A549 (cell line): ENCODE results near the gene SLC22A7. TPM values are rescaled to one million over a fixed set of nuclear protein-coding genes. Genes with fewer than 3 reads are reported as not detected.

Source experiments
- ATAC-seq, 2 experiments: fragments of 200-7000 bp in 1 of 2; fragments of >200 bp in 1 of 2; cut with Nextera tagmentation in 1 of 2; cut with Tn5 transposase in 1 of 2; 3 replicates each; pipeline versions ENCODE4 v1.8.0 to v1.9.1; 2018 to 2020; ENCODE audit warnings: mild to moderate bottlenecking in 1 of 2, moderate library complexity in 1 of 2
- CTCF ChIA-PET: fragments of 300-600 bp; sonication (Branson Sonifier 250); formaldehyde crosslinking; extraction: SDS; loops from one replicate; lab custom pipeline; 2021; ENCODE audit warnings: antibody characterized with exemption, inconsistent platforms; lab: Yijun Ruan, JAX
- POLR2A ChIA-PET: fragments of 350-600 bp; formaldehyde crosslinking; extraction: SDS; loops from one replicate; lab custom pipeline; 2021; ENCODE audit warnings: antibody characterized with exemption, inconsistent platforms; lab: Yijun Ruan, JAX
- DNase-seq, 2 experiments: peaks; one replicate each; pipeline versions ENCODE4 v3.0.0 to v3.0.0-alpha.2; 2011 to 2016; ENCODE audit warnings: low read depth in 1 of 2, low spot score in 1 of 2
- FAIRE-seq: peaks from 2 replicates; lab custom pipeline; 2011; peaks lifted over from hg19 to GRCh38; lab: Jason Lieb, UNC
- H3K27ac ChIP-seq, 2 experiments: fragments of >200 bp; sonication (Bioruptor Twin); formaldehyde crosslinking; 3 replicates each; pipeline ENCODE4 v1.5.1; 2016 to 2017
- H3K4me1 ChIP-seq: fragments of >200 bp; sonication (Bioruptor Twin); formaldehyde crosslinking; 3 replicates; pipeline ENCODE4 v1.6.1; 2016
- H3K4me2 ChIP-seq: fragments of >200 bp; sonication (Bioruptor Twin); formaldehyde crosslinking; 3 replicates; pipeline ENCODE4 v1.6.1; 2016
- H3K4me3 ChIP-seq: fragments of >200 bp; sonication (Bioruptor Twin); formaldehyde crosslinking; 3 replicates; pipeline ENCODE4 v1.5.1; 2016
- H3K9me3 ChIP-seq: fragments of >200 bp; sonication (Bioruptor Twin); formaldehyde crosslinking; 3 replicates; pipeline ENCODE4 v1.6.1; 2016
- CHD2 ChIP-seq: fragments of 150-350 bp; IDR thresholded peaks from 2 replicates; pipeline ENCODE4 v1.6.1; 2014; ENCODE audit warnings: low read length; ENCODE audit not compliant: partially characterized antibody
- FOXS1 ChIP-seq: fragments of 250-450 bp; sonication (Bioruptor Pico); IDR thresholded peaks from 2 replicates; pipeline ENCODE4 v1.5.0; 2020; ENCODE audit warnings: mild to moderate bottlenecking, moderate library complexity
- HOXB13 ChIP-seq: fragments of 250-450 bp; sonication (Bioruptor Pico); IDR thresholded peaks from 2 replicates; pipeline ENCODE4 v1.5.0; 2020; ENCODE audit warnings: low read depth, mild to moderate bottlenecking, moderate library complexity
- NR3C1 ChIP-seq: fragments of >200 bp; sonication (Bioruptor Twin); formaldehyde crosslinking; IDR thresholded peaks from 3 replicates; pipeline ENCODE4 v1.6.1; 2017
- POLR2AphosphoS2 ChIP-seq: conservative IDR thresholded peaks from 2 replicates; pipeline ENCODE4 v1.6.1; 2012; ENCODE audit warnings: low read length, improper control_type of control experiment, inconsistent platforms
- RAD21 ChIP-seq, 2 experiments: fragments of >200 bp in 1 of 2; sonication (Bioruptor Twin) in 1 of 2; formaldehyde crosslinking in 1 of 2; IDR thresholded peaks in 1 of 2; conservative IDR thresholded peaks in 1 of 2; 2 replicates in 1 of 2; 3 replicates in 1 of 2; pipeline ENCODE4 v1.6.1; 2012 to 2018; ENCODE audit warnings: inconsistent platforms in 1 of 2
- SMC3 ChIP-seq: fragments of >200 bp; sonication (Bioruptor Twin); formaldehyde crosslinking; IDR thresholded peaks from 3 replicates; pipeline ENCODE4 v1.6.1; 2018; ENCODE audit warnings: inconsistent platforms
- TP53 ChIP-seq: fragments of 250-450 bp; sonication (Bioruptor Pico); IDR thresholded peaks from 2 replicates; pipeline ENCODE4 v1.5.0; 2021; ENCODE audit warnings: mild to moderate bottlenecking, moderate library complexity
- ZNF302 ChIP-seq: fragments of 250-450 bp; sonication (Bioruptor Pico); IDR thresholded peaks from 2 replicates; pipeline ENCODE4 v1.9.0; 2021; ENCODE audit warnings: inconsistent platforms, mild to moderate bottlenecking, moderate library complexity
- WGBS: methylation state at CpG from one replicate; pipeline ENCODE4 v1.1.6; 2017; ENCODE audit errors: missing lambda C conversion rate; 5-methylcytosine and 5-hydroxymethylcytosine counted together
- polyA plus RNA-seq, 4 experiments: library from polyadenylated mRNA; depleted of rRNA in 3 of 4; stranded (reverse); fragments of >200 nt; fragmentation: RNase III in 1 of 4; extraction: RNeasy Plus Mini Kit Qiagen cat#74134 plus additional on column Dnase treatment in 1 of 4; gene quantifications; 2 replicates in 3 of 4; 3 replicates in 1 of 4; pipeline ENCODE4 v1.2.3, GENCODE V29; 2011 to 2017
- TF ChIP-seq, protein P1 (sequence below): IDR thresholded peaks from 2 replicates; pipeline ENCODE4 v1.6.1; 2012
- TF ChIP-seq, protein P2 (sequence below): fragments of 250-450 bp; sonication (Bioruptor Pico); IDR thresholded peaks from 2 replicates; pipeline ENCODE4 v1.5.0; 2021; ENCODE audit warnings: mild to moderate bottlenecking, moderate library complexity, borderline replicate concordance
- TF ChIP-seq, protein P3 (sequence below): fragments of 250-450 bp; sonication (Bioruptor Pico); IDR thresholded peaks from 2 replicates; pipeline ENCODE4 v1.5.0; 2020; ENCODE audit warnings: low read depth, mild to moderate bottlenecking, moderate library complexity
- TF ChIP-seq, protein P4 (sequence below): fragments of >200 bp; sonication (Bioruptor Twin); formaldehyde crosslinking; IDR thresholded peaks from 3 replicates; pipeline ENCODE4 v1.5.1; 2016

Gene SLC22A7
- polyA plus RNA-seq, 2 of the 4 experiments (the other 2 are of a cell fraction), result not detected

DNA sequence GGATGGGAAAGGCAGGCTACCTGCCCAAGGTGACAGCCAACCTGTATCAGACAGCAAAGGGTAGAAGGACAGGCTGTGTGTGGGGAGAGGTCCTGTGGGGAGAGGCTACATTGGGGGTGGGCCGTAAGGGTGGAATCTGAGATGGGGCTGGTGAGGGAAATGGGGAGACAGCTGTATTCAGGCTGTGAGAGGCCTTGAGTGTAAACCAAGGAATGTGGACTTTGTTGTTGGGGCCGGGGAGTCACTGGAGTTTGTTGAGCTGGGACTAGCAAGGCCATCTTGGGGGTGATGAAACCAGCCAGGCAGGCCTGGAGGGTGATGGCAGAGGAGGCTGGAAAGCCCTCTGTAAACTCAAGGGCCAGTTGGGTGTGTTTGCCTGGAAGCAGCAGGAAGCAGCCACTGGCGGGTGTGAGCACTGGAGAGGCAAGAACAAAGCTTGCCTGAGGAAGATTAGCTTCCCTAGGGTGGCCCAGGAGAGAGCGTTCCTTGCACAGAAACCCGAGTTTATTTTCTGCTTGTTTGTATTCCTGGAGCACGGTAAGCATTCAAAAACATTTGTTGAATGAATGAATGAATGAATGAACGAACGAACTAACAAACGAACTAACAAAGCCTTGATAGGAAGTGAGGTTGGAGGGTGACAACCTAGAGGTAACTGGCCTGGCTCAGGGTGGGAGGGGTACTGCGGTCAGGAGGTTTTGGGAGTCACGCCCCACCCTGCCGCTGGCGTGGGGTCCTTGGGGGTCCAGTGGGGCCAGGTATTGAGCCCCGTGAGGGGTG lies 35.9 kb upstream of the SLC22A7 start:
- H3K9me3 ChIP-seq, result no peaks in the 10 kb centered on the region
- TF ChIP-seq, protein P1, sequence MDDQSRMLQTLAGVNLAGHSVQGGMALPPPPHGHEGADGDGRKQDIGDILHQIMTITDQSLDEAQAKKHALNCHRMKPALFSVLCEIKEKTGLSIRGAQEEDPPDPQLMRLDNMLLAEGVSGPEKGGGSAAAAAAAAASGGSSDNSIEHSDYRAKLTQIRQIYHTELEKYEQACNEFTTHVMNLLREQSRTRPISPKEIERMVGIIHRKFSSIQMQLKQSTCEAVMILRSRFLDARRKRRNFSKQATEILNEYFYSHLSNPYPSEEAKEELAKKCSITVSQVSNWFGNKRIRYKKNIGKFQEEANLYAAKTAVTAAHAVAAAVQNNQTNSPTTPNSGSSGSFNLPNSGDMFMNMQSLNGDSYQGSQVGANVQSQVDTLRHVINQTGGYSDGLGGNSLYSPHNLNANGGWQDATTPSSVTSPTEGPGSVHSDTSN, result no peak
- no peak for TF ChIP-seq POLR2AphosphoS2
- TF ChIP-seq TP53 (CRISPR knock-in tag), result no peak
- no peak for TF ChIP-seq NR3C1
- TF ChIP-seq, protein P2, sequence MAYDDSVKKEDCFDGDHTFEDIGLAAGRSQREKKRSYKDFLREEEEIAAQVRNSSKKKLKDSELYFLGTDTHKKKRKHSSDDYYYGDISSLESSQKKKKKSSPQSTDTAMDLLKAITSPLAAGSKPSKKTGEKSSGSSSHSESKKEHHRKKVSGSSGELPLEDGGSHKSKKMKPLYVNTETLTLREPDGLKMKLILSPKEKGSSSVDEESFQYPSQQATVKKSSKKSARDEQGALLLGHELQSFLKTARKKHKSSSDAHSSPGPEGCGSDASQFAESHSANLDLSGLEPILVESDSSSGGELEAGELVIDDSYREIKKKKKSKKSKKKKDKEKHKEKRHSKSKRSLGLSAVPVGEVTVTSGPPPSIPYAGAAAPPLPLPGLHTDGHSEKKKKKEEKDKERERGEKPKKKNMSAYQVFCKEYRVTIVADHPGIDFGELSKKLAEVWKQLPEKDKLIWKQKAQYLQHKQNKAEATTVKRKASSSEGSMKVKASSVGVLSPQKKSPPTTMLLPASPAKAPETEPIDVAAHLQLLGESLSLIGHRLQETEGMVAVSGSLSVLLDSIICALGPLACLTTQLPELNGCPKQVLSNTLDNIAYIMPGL (CRISPR knock-in tag), result no peak
- no peak for ATAC-seq
- WGBS, result 72% methylated on average over 14 of the region's 14 CpGs
- FAIRE-seq, result no peak
- H3K4me2 ChIP-seq, result no peak overlapping the region
- ChIA-PET POLR2A (no interaction called here), CTCF (interaction anchor here (0.6 to 5.1 kb wide), 18 partner anchors 9 to 245 kb away, joined by 3 to 38 read pairs (median 5); partner anchors contain the start of gene DNPH1)
- H3K4me1 ChIP-seq, result no peaks in the 10 kb centered on the region
- no peak for DNase-seq
- H3K27ac ChIP-seq, result no peak overlapping the region
- no peak overlapping the region for H3K4me3 ChIP-seq

DNA sequence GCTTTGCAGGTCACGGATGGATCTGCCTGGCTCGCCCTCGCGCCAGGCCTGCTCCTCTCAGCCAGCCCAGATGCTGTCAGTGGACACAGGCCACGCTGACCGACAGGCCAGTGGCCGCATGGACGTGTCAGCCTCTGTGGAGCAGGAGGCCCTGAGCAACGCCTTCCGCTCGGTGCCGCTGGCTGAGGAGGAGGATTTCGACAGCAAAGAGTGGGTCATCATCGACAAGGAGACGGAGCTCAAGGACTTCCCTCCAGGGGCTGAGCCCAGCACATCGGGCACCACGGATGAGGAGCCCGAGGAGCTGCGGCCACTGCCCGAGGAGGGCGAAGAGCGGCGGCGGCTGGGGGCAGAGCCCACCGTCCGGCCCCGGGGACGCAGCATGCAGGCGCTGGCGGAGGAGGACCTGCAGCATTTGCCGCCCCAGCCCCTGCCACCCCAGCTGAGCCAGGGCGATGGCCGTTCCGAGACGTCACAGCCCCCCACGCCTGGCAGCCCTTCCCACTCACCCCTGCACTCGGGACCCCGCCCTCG lies 35.2 kb upstream of the SLC22A7 start:
- no peak overlapping the region for H3K4me3 ChIP-seq
- CTCF ChIA-PET, result interaction anchor here (0.6 to 5.1 kb wide), 25 partner anchors 10 to 244 kb away, joined by 3 to 38 read pairs (median 4); partner anchors contain the start of gene DNPH1
- no peak for FAIRE-seq
- 86% methylated on average over 19 of the region's 39 CpGs for WGBS
- no peak; a peak in 1 of 6 replicates for ATAC-seq
- DNase-seq, result no peak
- TF ChIP-seq, protein P3, sequence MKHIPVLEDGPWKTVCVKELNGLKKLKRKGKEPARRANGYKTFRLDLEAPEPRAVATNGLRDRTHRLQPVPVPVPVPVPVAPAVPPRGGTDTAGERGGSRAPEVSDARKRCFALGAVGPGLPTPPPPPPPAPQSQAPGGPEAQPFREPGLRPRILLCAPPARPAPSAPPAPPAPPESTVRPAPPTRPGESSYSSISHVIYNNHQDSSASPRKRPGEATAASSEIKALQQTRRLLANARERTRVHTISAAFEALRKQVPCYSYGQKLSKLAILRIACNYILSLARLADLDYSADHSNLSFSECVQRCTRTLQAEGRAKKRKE, result no peak
- no peak overlapping the region for H3K27ac ChIP-seq
- no peak overlapping the region for H3K4me2 ChIP-seq
- H3K4me1 ChIP-seq, result peaks cover 1% of the 10 kb centered on the region; the same call in 1 of the 3 replicates
- H3K9me3 ChIP-seq, result no peaks in the 10 kb centered on the region
- POLR2A ChIA-PET, result no interaction called here

DNA sequence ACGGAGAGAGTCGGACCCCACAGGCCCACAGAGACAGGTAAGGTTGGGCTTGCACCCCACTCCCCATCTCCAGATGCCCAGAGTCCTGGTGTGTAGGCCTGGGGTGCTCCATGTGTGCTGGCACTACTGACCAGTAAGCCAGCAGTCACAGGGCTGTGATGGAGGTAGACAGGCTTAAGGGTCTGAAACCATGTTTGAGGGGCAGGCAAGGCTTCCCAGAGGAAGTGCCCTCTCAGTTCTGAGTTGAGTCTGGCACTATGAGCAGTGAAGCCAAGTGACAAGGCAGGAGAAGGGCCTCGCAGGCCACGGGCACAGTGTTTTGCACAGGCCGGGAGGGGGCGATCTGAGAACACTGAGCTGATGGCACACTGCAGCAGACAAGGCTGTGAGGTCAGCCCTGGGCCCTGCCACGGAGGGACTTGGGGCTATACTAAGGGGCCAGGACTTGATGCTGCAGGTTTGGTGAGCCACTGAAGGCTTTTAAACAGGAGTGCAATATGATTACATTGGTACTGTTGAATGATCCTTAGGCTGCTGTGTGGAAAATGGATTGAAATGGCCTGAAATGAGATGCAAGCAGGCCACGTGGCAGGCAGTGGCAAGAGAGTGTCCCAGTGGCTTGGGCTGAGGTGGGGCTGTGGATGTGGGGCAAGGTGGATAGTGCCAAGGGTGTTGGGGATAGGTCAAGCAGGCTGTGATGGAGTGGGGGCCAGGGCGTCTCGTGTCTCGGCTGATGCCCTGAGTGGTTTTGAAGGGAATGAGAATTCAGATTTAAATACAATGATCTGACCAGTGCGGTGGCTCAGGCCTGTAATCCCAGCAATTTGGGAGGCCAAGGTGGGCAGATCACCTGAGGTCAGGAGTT lies 34.5 kb upstream of the SLC22A7 start:
- no peak overlapping the region for H3K4me2 ChIP-seq
- ChIA-PET POLR2A (no interaction called here), CTCF (interaction anchor here (0.6 to 5.1 kb wide), 32 partner anchors 9 to 243 kb away, joined by 3 to 38 read pairs (median 3); partner anchors contain the start of genes CRIP3 and DNPH1)
- H3K9me3 ChIP-seq, result no peaks in the 10 kb centered on the region
- ATAC-seq (peak; percentile 96 to 98), DNase-seq (peak; percentile 74 to 86), FAIRE-seq (no peak)
- no peak overlapping the region for H3K4me3 ChIP-seq
- WGBS, result 93% methylated on average over 5 of the region's 12 CpGs
- TF ChIP-seq CHD2, result no peak
- TF ChIP-seq, protein P2 (CRISPR knock-in tag), result no peak
- TF ChIP-seq, protein P3, result no peak
- TF ChIP-seq, protein P4, sequence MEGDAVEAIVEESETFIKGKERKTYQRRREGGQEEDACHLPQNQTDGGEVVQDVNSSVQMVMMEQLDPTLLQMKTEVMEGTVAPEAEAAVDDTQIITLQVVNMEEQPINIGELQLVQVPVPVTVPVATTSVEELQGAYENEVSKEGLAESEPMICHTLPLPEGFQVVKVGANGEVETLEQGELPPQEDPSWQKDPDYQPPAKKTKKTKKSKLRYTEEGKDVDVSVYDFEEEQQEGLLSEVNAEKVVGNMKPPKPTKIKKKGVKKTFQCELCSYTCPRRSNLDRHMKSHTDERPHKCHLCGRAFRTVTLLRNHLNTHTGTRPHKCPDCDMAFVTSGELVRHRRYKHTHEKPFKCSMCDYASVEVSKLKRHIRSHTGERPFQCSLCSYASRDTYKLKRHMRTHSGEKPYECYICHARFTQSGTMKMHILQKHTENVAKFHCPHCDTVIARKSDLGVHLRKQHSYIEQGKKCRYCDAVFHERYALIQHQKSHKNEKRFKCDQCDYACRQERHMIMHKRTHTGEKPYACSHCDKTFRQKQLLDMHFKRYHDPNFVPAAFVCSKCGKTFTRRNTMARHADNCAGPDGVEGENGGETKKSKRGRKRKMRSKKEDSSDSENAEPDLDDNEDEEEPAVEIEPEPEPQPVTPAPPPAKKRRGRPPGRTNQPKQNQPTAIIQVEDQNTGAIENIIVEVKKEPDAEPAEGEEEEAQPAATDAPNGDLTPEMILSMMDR, result peak; percentile 73
- peak; percentile 78 for TF ChIP-seq SMC3
- no peak for TF ChIP-seq ZNF302
- TF ChIP-seq HOXB13 (CRISPR knock-in tag), result no peak
- no peak for TF ChIP-seq FOXS1 (CRISPR knock-in tag)
- TF ChIP-seq RAD21 (conservative IDR thresholded peaks at IDR 0.05 in 1 of 2, IDR thresholded peaks at IDR 0.05 in 1 of 2), result peak; percentile 87 to 90
- H3K27ac ChIP-seq, result 0 out of 6 replicates have a peak overlapping the region, but pooled peaks of 1 of the 2 experiments have one; percentile 28
- peaks cover 7% of the 10 kb centered on the region; the same call in 1 of the 3 replicates for H3K4me1 ChIP-seq
